Endometrial microvascular endothelial cells (primary cell): ENCODE measurements around the gene ANXA9. TPM values are rescaled to one million over a fixed set of nuclear protein-coding genes. Genes with fewer than 3 reads are reported as not detected.

Experiments
- in situ Hi-C: cut with HindIII; loops from 2 replicates; pipeline ENCODE4 v1.10.0; 2017; ENCODE audit warnings: low sequenced_read_pairs, low pct_unique_long_range_greater_than_20kb; ENCODE audit errors: inconsistent ontology term
- total RNA-seq: library from RNA; depleted of rRNA; stranded (reverse); fragments of >200 nt; gene quantifications from one replicate; pipeline ENCODE4 v1.2.3, GENCODE V29; 2015; ENCODE audit errors: inconsistent ontology term

Gene ANXA9
- total RNA-seq, 1 donor from 2014 or later, result not detected

- in situ Hi-C loops, result no loop called here
Measured at GRCh38 chr1:151000408-151000807, 18.3 kb downstream of the ANXA9 start.

- in situ Hi-C loops, result no loop called here
Measured at GRCh38 chr1:151001602-151002001, 19.5 kb downstream of the ANXA9 start.

- in situ Hi-C loops, result no loop called here
Measured at GRCh38 chr1:151002051-151002450, 20.0 kb downstream of the ANXA9 start.

- in situ Hi-C loops, result no loop called here
Measured at GRCh38 chr1:151002611-151003010, 20.5 kb downstream of the ANXA9 start.

- in situ Hi-C loops, result no loop called here
Measured at GRCh38 chr1:151003180-151003579, 21.1 kb downstream of the ANXA9 start.

GRCh38 chr1:151005729-151006319 is 23.7 kb downstream of the ANXA9 start:
- in situ Hi-C loops, result no loop called here

GRCh38 chr1:151006327-151007052 is 24.4 kb downstream of the ANXA9 start, which contains the start of gene MINDY1:
TSS of gene MINDY1 (minus strand) at chr1:151006902. CDS start at chr1:151002617, 4,285 bp downstream.
- in situ Hi-C loops, result no loop called here

GRCh38 chr1:151007853-151008243 is 25.8 kb downstream of the ANXA9 start:
- in situ Hi-C loops, result no loop called here

- in situ Hi-C loops, result no loop called here
Measured at GRCh38 chr1:151008244-151009205, 26.4 kb downstream of the ANXA9 start, which contains the start of gene PRUNE1. TSS of gene PRUNE1 (plus strand) at chr1:151008449. CDS start at chr1:151008633, 184 bp downstream.

GRCh38 chr1:151009206-151009587 is 27.1 kb downstream of the ANXA9 start:
- in situ Hi-C loops, result no loop called here

GRCh38 chr1:151009674-151010345 is 27.7 kb downstream of the ANXA9 start:
- in situ Hi-C loops, result no loop called here

- in situ Hi-C loops, result no loop called here
Measured at GRCh38 chr1:151010346-151010726, 28.2 kb downstream of the ANXA9 start.

- in situ Hi-C loops, result no loop called here
Measured at GRCh38 chr1:151011154-151011850, 29.2 kb downstream of the ANXA9 start.

- in situ Hi-C loops, result no loop called here
Measured at GRCh38 chr1:151012684-151013471, 30.8 kb downstream of the ANXA9 start.

GRCh38 chr1:151013518-151013917 is 31.4 kb downstream of the ANXA9 start:
- in situ Hi-C loops, result no loop called here

- in situ Hi-C loops, result no loop called here
Measured at GRCh38 chr1:151024540-151025146, 42.6 kb downstream of the ANXA9 start.

GRCh38 chr1:151026460-151026859 is 44.4 kb downstream of the ANXA9 start:
- in situ Hi-C loops, result no loop called here
